C4-2B (cell line): ENCODE measurements around the gene KRT80.

Source experiments
- ZFX ChIP-seq: fragments of 450-650 bp; IDR thresholded peaks from 2 replicates; pipeline ENCODE4 v1.6.1; 2017
- TF ChIP-seq, protein P1 (sequence below): fragments of 450-650 bp; conservative IDR thresholded peaks from 2 replicates; pipeline ENCODE4 v1.5.1; 2017; ENCODE audit warnings: mild to moderate bottlenecking

DNA sequence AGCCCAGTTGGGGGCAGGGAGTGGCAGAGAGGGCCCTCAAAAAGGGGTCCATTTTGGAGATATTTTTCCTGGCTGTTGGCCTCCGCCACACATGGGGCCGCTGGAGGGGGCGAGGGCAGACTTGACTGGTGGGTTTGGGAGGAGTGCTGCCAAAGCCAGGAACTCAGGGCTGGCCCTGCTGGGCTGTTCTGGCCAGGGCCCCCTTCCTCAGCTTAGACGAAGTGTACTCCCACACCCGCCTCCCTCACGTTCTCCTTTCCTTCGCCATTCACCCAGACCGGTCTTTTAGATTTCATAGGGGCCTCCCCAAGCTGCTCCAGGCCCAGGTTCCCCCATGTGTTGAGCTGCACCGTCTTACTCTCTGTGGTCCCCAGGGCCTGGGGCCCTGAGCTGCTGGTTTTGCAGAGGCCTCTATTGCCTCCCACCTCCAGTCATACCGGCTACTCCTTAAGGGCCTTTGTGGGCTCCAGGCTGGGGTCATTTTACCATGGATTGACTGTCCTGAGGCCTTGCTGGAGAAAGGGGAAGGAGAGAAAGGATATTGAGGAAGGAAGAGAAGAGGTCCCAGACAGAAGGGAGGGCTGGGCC lies 42.5 kb upstream of the KRT80 start:
- TF ChIP-seq, protein P1, sequence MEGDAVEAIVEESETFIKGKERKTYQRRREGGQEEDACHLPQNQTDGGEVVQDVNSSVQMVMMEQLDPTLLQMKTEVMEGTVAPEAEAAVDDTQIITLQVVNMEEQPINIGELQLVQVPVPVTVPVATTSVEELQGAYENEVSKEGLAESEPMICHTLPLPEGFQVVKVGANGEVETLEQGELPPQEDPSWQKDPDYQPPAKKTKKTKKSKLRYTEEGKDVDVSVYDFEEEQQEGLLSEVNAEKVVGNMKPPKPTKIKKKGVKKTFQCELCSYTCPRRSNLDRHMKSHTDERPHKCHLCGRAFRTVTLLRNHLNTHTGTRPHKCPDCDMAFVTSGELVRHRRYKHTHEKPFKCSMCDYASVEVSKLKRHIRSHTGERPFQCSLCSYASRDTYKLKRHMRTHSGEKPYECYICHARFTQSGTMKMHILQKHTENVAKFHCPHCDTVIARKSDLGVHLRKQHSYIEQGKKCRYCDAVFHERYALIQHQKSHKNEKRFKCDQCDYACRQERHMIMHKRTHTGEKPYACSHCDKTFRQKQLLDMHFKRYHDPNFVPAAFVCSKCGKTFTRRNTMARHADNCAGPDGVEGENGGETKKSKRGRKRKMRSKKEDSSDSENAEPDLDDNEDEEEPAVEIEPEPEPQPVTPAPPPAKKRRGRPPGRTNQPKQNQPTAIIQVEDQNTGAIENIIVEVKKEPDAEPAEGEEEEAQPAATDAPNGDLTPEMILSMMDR: no peak
- no peak for TF ChIP-seq ZFX
